HEK293 (cell line): ENCODE results near the gene PDZD2.

Experiments used
- CTCF ChIA-PET: fragments of 350-600 bp; formaldehyde crosslinking; extraction: SDS; loops from one replicate; lab custom pipeline; 2021; ENCODE audit warnings: antibody characterized with exemption; lab: Yijun Ruan, JAX
- POLR2A ChIA-PET: fragments of 300-600 bp; formaldehyde crosslinking; extraction: SDS; loops from one replicate; lab custom pipeline; 2020; ENCODE audit warnings: antibody characterized with exemption, inconsistent platforms; lab: Yijun Ruan, JAX
- H3K27ac ChIP-seq: fragments of 200-500 bp; sonication (Bioruptor generic); 2 replicates; pipeline ENCODE4 v1.5.1; 2014; ENCODE audit warnings: low read depth, low read length, control low read depth, inconsistent platforms; ENCODE audit errors: extremely low read depth
- H3K36me3 ChIP-seq, 2 experiments: fragments of 200-500 bp in 1 of 2; sonication (Bioruptor generic) in 1 of 2; 1 replicate in 1 of 2; 2 replicates in 1 of 2; pipeline ENCODE4 v1.5.1; 2014 to 2017; ENCODE audit warnings: inconsistent platforms in 2 of 2, low read length in 2 of 2; ENCODE audit not compliant: control insufficient read depth in 2 of 2, insufficient read depth in 1 of 2
- H3K4me1 ChIP-seq: fragments of 200-500 bp; sonication (Bioruptor generic); 2 replicates; pipeline ENCODE4 v1.5.1; 2014; ENCODE audit warnings: mild to moderate bottlenecking, low read length, inconsistent platforms; ENCODE audit not compliant: control insufficient read depth, insufficient read depth
- H3K4me3 ChIP-seq: 2 replicates; pipeline ENCODE4 v1.5.1; 2011; ENCODE audit warnings: low read depth, mild to moderate bottlenecking, control low read depth, low read length, moderate library complexity
- H3K9me3 ChIP-seq: fragments of 200-500 bp; sonication (Bioruptor generic); 2 replicates; pipeline ENCODE4 v1.5.1; 2014; ENCODE audit warnings: low read depth, low read length, inconsistent platforms; ENCODE audit not compliant: control insufficient read depth, insufficient read depth
- GFI1B ChIP-seq: fragments of 450-650 bp; formaldehyde crosslinking; IDR thresholded peaks from 2 replicates; pipeline ENCODE4 v1.5.1; 2016; ENCODE audit warnings: missing biosample characterization, missing genetic modification characterization
- HOXC10 ChIP-seq: sonication (generic); formaldehyde crosslinking; IDR thresholded peaks from 2 replicates; pipeline ENCODE4 v1.8.1; 2023; ENCODE audit warnings: mild to moderate bottlenecking, missing genetic modification reagents
- KLF10 ChIP-seq: fragments of 450-650 bp; IDR thresholded peaks from 2 replicates; pipeline ENCODE4 v1.5.1; 2018; ENCODE audit warnings: missing biosample characterization, mild to moderate bottlenecking, missing genetic modification characterization
- KLF7 ChIP-seq: fragments of 450-650 bp; formaldehyde crosslinking; IDR thresholded peaks from 2 replicates; pipeline ENCODE4 v1.5.1; 2016; ENCODE audit warnings: missing biosample characterization, missing genetic modification characterization, borderline replicate concordance
- ZBTB7A ChIP-seq: fragments of 450-650 bp; formaldehyde crosslinking; IDR thresholded peaks from 2 replicates; pipeline ENCODE4 v1.5.1; 2016; ENCODE audit warnings: low read depth, missing biosample characterization, missing genetic modification characterization
- ZIC2 ChIP-seq: fragments of 450-650 bp; formaldehyde crosslinking; IDR thresholded peaks from 2 replicates; pipeline ENCODE4 v1.5.1; 2016; ENCODE audit warnings: missing biosample characterization, missing genetic modification characterization
- ZNF157 ChIP-seq: fragments of 450-650 bp; formaldehyde crosslinking; IDR thresholded peaks from 2 replicates; pipeline ENCODE4 v1.5.1; 2016; ENCODE audit warnings: missing biosample characterization, missing genetic modification characterization
- ZNF211 ChIP-seq: fragments of 450-650 bp; formaldehyde crosslinking; IDR thresholded peaks from 2 replicates; pipeline ENCODE4 v1.5.1; 2016; ENCODE audit warnings: low read depth, missing biosample characterization, missing genetic modification characterization
- ZNF311 ChIP-seq: fragments of 450-650 bp; formaldehyde crosslinking; IDR thresholded peaks from 2 replicates; pipeline ENCODE4 v1.5.1; 2017; ENCODE audit warnings: missing biosample characterization, missing genetic modification characterization, borderline replicate concordance
- ZNF48 ChIP-seq: fragments of 450-650 bp; formaldehyde crosslinking; IDR thresholded peaks from 2 replicates; pipeline ENCODE4 v1.5.1; 2016; ENCODE audit warnings: missing biosample characterization, missing genetic modification characterization
- ZNF501 ChIP-seq: fragments of 450-650 bp; formaldehyde crosslinking; IDR thresholded peaks from 2 replicates; pipeline ENCODE4 v1.5.1; 2016; ENCODE audit warnings: missing biosample characterization, missing genetic modification characterization
- ZNF529 ChIP-seq: fragments of 450-650 bp; formaldehyde crosslinking; IDR thresholded peaks from 2 replicates; pipeline ENCODE4 v1.5.1; 2017; ENCODE audit warnings: missing genetic modification characterization, missing biosample characterization; ENCODE audit not compliant: insufficient replicate concordance
- TF ChIP-seq, protein P1 (sequence below): fragments of 450-650 bp; formaldehyde crosslinking; optimal IDR thresholded peaks from 2 replicates; pipeline ENCODE3; 2016; ENCODE audit warnings: missing biosample characterization, mild to moderate bottlenecking, missing genetic modification characterization
- TF ChIP-seq, protein P2 (sequence below): fragments of 450-650 bp; formaldehyde crosslinking; IDR thresholded peaks from 2 replicates; pipeline ENCODE4 v1.5.1; 2017; ENCODE audit warnings: missing biosample characterization, missing genetic modification characterization
- TF ChIP-seq, protein P3 (sequence below): fragments of 450-650 bp; formaldehyde crosslinking; IDR thresholded peaks from 2 replicates; pipeline ENCODE4 v1.5.1; 2016; ENCODE audit warnings: missing biosample characterization, missing genetic modification characterization, low read depth

PDZD2 gene

DNA sequence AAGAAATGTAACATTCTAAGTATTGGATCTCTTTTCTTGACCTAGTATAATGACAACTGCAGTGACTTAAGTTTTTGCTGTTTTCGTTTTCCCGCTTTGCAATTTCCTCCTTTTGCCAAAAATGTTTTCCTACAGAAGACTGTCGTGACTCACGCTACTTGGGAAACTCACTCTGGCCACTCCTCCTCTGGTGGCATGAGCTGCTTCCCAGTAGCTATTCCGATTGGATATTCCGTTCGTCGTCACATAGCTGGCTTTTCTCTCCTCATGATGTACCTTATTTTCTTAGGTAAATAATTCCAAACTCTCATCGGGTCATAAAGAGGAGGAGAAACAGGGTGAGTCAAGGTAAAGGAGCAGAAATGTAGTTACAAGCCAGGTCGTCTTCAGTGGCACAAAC, 470.3 kb downstream of the PDZD2 start (continued):
- TF ChIP-seq, protein P1, sequence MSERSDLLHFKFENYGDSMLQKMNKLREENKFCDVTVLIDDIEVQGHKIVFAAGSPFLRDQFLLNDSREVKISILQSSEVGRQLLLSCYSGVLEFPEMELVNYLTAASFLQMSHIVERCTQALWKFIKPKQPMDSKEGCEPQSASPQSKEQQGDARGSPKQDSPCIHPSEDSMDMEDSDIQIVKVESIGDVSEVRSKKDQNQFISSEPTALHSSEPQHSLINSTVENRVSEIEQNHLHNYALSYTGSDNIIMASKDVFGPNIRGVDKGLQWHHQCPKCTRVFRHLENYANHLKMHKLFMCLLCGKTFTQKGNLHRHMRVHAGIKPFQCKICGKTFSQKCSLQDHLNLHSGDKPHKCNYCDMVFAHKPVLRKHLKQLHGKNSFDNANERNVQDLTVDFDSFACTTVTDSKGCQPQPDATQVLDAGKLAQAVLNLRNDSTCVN (tag by site-specific recombination): no peak
- TF ChIP-seq ZNF211 (no peak), KLF10 (tag by site-specific recombination) (no peak), KLF7 (tag by site-specific recombination) (no peak), ZNF501 (no peak)
- TF ChIP-seq, protein P2, sequence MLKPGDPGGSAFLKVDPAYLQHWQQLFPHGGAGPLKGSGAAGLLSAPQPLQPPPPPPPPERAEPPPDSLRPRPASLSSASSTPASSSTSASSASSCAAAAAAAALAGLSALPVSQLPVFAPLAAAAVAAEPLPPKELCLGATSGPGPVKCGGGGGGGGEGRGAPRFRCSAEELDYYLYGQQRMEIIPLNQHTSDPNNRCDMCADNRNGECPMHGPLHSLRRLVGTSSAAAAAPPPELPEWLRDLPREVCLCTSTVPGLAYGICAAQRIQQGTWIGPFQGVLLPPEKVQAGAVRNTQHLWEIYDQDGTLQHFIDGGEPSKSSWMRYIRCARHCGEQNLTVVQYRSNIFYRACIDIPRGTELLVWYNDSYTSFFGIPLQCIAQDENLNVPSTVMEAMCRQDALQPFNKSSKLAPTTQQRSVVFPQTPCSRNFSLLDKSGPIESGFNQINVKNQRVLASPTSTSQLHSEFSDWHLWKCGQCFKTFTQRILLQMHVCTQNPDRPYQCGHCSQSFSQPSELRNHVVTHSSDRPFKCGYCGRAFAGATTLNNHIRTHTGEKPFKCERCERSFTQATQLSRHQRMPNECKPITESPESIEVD (tag by site-specific recombination): no peak
- TF ChIP-seq, all 188 proteins: peak for 0

DNA sequence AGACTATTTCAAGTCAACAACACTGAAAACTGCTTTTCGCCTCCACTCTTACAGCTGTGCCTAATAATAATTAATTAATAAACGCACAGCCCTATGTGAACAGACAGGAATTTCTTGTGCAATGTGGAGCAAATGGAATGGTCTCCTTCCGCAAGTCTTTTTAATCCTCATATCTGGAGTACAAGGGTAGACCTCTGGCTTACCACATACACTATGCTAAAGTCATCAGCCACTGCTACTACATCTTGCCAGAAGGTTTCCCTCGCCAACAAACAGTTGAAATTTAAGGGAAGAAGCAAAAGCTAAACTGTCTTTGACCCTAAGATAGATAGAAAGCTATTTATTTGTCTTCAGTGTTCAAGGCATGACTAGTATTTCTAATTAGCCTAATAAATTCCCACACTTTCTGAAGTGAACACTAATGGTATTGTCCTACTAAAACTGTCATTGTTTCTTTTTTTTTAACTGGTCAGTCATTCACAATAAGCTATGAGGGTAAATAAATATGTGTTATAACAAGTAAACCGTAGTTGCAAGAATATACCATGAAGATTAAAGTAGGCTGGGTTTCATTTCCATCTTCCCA, 471.3 kb downstream of the PDZD2 start:
- Histone ChIP-seq H3K4me3 (no peak overlapping the region), H3K9me3 (no peaks in the 10 kb centered on the region), H3K36me3 (peaks cover 38 to 68% of the 10 kb centered on the region in 2 experiments), H3K27ac (no peak overlapping the region), H3K4me1 (no peaks in the 10 kb centered on the region)
- CTCF ChIA-PET: interaction anchor here (0.8 to 1.0 kb wide), 2 partner anchors 119 to 285 kb away, joined by 3 to 4 read pairs; no protein-coding TSS in a partner anchor
- TF ChIP-seq HOXC10 (no peak), ZNF529 (tag by site-specific recombination) (no peak), ZNF48 (no peak), ZBTB7A (no peak), GFI1B (tag by site-specific recombination) (no peak), ZNF157 (tag by site-specific recombination) (no peak), ZNF311 (tag by site-specific recombination) (no peak)
- POLR2A ChIA-PET: no interaction called here

DNA sequence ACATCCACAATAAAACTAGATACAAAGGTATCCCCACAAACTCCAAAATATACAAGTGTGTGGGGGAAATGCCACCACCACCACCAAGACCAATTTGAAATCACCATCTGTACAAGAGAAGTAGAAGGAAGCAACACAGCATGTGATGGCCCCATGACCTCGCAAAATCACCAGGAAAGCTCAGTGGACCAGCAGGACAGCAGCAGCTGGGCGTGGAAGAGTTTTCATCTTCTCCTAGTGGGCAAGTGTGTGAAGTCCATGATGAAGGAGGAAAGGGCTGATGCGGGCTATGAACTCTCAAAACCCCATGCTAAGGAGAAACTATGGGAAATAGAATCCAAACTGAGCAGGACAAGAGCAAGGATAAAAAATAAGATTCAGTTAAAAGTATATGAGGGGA, 477.1 kb downstream of the PDZD2 start:
- TF ChIP-seq, protein P3, sequence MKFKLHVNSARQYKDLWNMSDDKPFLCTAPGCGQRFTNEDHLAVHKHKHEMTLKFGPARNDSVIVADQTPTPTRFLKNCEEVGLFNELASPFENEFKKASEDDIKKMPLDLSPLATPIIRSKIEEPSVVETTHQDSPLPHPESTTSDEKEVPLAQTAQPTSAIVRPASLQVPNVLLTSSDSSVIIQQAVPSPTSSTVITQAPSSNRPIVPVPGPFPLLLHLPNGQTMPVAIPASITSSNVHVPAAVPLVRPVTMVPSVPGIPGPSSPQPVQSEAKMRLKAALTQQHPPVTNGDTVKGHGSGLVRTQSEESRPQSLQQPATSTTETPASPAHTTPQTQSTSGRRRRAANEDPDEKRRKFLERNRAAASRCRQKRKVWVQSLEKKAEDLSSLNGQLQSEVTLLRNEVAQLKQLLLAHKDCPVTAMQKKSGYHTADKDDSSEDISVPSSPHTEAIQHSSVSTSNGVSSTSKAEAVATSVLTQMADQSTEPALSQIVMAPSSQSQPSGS (tag by site-specific recombination): no peak
- peak; percentile 98 for TF ChIP-seq ZIC2 (tag by site-specific recombination)
- TF ChIP-seq, all 188 proteins: peak for 1
- Histone ChIP-seq H3K27ac (no peak overlapping the region), H3K4me3 (no peak overlapping the region), H3K4me1 (no peaks in the 10 kb centered on the region), H3K36me3 (peaks cover 42 to 55% of the 10 kb centered on the region in 2 experiments), H3K9me3 (no peaks in the 10 kb centered on the region)
- CTCF ChIA-PET: interaction anchor here (0.7 to 1.6 kb wide), 3 partner anchors 23 to 165 kb away, joined by 3 to 11 read pairs (median 4); no protein-coding TSS in a partner anchor
- POLR2A ChIA-PET: no interaction called here
